ENCODE results near the gene IL11RA. TPM values are rescaled to one million over a fixed set of nuclear protein-coding genes. Genes with fewer than 3 reads are reported as not detected.

The IL11RA gene
- 8.9 and 12.4 TPM in 2 replicates for total RNA-seq (2014; rRNA removed; shearing (Covaris generic))

DNA sequence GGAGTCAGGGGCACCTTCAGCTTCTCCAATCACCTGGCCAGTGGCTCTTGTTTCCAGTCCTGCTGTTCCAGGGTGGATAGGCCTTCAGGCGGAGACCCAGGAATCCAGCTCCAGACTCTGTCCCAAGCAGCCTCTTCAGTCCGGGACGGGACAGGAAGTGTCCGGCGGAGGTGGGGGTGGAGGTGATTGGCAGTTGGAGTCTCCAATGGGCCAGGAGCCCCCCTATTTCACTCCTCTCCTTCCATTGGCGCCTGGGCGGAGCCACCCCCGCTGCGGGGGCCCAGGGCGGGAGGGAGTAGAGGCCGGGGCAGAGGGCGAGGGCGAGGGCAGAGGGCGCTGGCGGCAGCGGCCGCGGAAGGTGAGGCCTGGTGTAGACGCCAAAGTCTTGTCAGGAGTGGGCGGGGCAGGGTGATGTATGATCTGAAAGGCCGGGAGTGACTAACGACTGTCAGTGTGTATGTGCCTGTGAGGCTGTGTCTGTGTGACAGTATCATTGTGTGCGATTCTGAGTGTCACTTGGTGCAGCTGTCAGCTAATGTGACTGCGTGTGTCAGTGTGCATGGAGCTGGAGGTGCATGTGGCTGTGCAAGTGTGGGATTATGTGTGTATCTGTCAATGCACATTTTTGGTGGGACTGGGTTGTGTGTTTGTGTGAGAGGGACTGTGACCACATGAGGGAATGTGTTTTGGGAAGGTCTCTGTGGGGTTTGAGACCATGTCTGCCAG, at the start of gene IL11RA:
Gene IL11RA, plus strand, starts transcription at position 310 of the 726 bp plus-strand sequence. CDS start 3,033 bp downstream, outside the sequence.
- peak; percentile 72 for DNase-seq (ENCODE audit: low spot score)

GRCh38 chr9:34603610-34604231, 48.3 kb upstream of the IL11RA start:
- peak; percentile 76 for DNase-seq (ENCODE audit: low spot score)

- no peak for DNase-seq (ENCODE audit: low spot score)
Measured at GRCh38 chr9:34606190-34606589, 45.8 kb upstream of the IL11RA start.

- no peak for DNase-seq (ENCODE audit: low spot score)
Measured at GRCh38 chr9:34606905-34607304, 45.1 kb upstream of the IL11RA start.

GRCh38 chr9:34607331-34607730, 44.7 kb upstream of the IL11RA start:
- no peak for DNase-seq (ENCODE audit: low spot score)

- no peak for DNase-seq (ENCODE audit: low spot score)
Measured at GRCh38 chr9:34610434-34611206, 41.4 kb upstream of the IL11RA start.

DNA sequence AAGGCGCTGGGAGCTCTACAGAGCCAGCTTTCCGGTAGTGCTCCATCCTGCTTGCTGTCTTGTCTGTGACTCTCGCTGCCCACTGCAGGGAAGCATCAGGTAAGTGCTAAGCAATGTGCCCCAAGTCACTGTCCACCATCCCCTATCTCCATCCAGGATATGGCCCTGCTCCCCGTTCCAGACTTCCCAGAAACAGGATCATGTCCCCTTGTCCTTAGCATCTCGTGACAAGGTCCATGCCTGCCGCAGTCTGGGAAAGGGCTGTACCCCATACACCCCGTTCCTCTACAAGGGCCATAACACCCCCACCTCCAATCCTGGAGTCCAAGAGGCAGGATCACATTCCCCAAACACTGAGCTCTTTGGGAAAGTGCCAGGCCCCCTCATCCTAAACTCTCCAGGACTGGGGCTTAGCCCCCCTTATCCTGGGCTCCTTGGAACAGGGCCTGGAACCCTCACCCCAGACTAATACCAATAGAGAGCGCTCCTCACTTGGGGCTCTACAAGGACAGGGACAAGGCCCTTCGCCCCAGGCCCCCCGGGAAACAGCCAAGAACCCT, 40.7 kb upstream of the IL11RA start:
- DNase-seq (ENCODE audit: low spot score): no peak

GRCh38 chr9:34611811-34612787, 39.9 kb upstream of the IL11RA start, which contains the start of gene RPP25L:
Gene RPP25L, minus strand, starts transcription at chr9:34612097. Its CDS starts 801 bp downstream, at chr9:34611296.
- peak; percentile 67 for DNase-seq (ENCODE audit: low spot score)

- peak; percentile 77 for DNase-seq (ENCODE audit: low spot score)
Measured at GRCh38 chr9:34612788-34613390, 39.1 kb upstream of the IL11RA start.

GRCh38 chr9:34615132-34615531, 36.9 kb upstream of the IL11RA start:
- no peak for DNase-seq (ENCODE audit: low spot score)

- peak; percentile 98 for DNase-seq (ENCODE audit: low spot score)
Measured at GRCh38 chr9:34620061-34620994, 31.7 kb upstream of the IL11RA start, which contains the start of gene DCTN3. Gene DCTN3, minus strand, starts transcription at chr9:34620495. Its CDS starts 31 bp downstream, at chr9:34620464.

- no peak for DNase-seq (ENCODE audit: low spot score)
Measured at GRCh38 chr9:34623374-34624235, 28.4 kb upstream of the IL11RA start.

GRCh38 chr9:34624475-34625185, 27.4 kb upstream of the IL11RA start:
- no peak for DNase-seq (ENCODE audit: low spot score)

GRCh38 chr9:34625186-34625486, 26.8 kb upstream of the IL11RA start:
- no peak for DNase-seq (ENCODE audit: low spot score)

DNA sequence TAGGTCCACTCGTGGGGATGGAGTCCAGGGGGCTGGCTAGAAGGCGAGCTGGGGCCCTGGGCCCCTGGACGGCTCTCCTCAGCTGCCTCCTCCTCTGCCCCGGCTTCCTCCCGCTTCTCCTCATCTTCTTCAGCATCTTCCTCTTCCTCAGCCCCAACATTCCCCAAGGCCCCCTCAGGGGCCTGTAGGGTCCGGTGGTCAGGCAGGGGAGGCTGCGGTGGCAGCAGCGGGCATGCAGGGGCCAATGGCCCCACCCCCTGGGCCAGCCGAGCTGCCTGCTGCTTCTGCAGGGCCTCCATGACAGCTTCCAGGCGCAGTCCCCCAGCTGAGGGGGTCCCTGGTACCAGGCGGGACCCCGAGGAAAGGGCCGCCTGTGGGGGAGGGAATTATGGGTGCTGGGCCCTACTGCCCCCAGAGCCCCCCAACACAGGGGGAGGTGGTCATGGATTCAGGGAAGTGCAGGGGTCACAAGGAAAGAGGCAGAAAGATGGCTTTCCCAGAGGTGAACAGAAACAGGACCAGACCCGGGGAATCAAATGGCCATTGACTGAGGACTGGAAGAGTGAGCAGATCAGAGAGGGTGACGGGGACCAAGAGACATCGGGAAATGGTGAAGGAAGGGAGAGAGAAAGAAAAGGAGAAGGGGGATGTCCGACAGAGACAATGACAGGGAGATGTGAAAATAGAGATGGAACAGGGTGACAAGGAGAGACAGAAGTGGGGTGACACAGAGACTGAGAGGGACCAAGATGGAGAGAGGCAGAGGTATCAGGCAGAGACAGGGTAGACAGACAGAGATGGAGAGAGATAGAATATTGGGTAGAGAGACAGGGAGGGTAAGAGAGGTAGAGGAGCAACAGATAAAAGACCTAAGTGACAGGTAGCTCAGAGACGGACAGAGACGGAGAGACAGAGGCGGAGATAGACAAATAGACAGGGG, 24.0 kb upstream of the IL11RA start:
- no peak for DNase-seq (ENCODE audit: low spot score)

DNA sequence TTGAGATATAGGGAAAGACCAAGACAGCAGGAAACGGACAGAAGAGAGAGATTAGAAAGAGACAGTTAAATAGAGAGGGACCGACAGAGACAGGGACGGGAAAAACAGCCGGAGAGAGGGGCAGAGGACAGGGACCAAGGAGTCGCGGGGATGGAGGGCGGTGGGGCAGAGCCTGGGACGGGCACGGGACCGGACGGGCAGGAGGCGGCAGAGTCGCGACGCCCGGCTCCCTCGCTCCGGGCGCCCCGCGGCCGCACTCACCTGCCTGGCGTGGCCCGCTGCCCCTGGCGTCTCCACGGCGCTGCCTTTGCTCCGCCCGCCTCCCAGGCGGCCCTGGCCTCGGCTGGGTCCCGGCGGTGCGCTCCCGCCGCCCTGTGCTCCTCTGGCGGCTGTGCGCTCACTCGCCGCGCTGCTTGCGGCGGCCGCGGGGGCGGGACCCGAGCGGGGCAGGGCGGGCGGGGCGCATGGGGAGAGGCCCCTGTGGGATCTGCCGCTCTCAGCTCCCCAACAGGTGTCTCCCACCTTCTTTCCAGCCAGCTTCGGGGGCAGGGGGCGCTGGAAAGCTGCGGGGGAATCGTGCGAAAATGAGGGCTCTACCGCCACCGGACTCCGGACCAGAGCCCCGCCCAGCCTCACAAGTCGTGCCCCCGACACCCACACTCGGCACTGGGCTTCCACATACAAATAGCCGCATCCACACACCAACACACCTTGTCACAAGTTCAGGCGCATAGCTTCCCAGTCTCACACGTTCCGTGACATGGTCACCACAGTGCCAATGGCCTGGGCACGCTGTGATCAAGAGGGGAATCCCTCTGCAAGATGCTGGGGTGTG, 23.1 kb upstream of the IL11RA start, which contains the start of gene ARID3C:
Gene ARID3C, minus strand, starts transcription at position 411 of the 835 bp plus-strand sequence. CDS start 1,052 bp downstream, outside the sequence.
- no peak for DNase-seq (ENCODE audit: low spot score)
